ENCODE results near the gene SMC4.
A peak's percentile ranks its signal among the peaks of the same experiment; 100 is the strongest.

Gene SMC4

DNA sequence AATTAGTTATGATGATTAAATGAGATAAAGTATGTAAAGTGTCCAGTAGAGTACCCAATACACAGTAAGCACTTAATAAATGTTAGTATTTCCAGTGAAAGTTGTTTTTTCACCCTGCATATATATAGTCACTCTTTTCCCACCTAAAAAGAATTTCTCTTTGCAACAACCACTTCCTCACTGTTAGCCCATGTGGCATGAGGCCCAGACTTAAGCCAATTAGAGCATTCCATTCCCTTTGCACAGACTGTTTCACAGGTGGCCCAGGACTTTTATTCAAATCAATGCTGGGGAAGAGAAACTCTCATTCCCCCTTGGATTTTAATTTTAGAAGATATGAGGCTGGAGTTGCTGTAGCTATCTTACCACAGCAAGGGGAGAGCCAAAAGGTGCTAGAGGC is 4.2 kb upstream of the SMC4 start:
- DNase-seq (ENCODE audit: low spot score): no peak

DNA sequence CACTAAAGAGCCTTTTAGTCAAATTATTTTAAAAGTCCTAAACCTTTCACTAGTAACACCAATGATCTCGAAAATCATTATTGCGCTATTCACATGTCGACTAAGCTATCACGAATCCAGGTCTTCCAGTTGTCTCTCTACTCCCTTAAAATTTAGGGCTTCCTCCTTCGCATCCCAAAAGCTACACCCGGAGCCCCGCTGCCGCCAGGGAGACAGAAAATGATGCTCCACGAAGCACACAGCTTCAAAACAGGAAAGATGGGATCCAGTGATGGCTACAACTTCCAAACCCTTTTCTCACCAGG is 678 bp upstream of the SMC4 start:
- DNase-seq (ENCODE audit: low spot score): no peak

DNA sequence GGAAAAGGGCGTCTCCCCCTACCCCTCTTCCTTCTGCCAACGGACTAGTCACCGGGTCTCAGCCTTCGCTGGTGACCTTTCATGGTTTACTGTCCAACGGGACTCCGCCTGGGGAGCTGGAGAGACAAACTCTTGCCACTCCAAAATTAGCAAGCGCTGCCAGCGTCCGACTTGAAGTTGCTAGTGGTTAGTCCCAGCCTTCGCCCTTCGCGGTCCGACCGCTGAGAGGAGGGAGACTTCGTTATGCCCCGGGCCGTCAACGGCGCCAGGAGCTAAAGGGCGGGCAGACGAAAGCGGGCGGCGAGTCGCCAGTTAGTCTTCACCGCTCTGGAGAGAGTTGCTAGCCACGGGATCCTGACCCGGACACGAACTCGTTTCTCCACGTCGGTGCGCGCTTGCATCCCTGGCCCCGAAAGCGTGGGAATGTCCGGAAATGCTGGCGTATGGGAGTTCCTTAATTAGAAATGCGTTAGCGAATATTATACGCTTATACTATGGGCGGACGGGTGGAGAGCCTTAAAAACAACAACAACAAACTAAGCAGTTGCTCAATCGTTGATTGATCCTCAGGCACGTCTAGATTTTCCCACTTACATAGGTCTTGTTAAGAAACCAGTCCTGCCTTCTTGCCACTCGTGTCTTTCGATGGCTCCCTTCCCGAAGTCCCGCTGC is 716 bp downstream of the SMC4 start:
- peak; percentile 11 for DNase-seq (ENCODE audit: low spot score)

DNA sequence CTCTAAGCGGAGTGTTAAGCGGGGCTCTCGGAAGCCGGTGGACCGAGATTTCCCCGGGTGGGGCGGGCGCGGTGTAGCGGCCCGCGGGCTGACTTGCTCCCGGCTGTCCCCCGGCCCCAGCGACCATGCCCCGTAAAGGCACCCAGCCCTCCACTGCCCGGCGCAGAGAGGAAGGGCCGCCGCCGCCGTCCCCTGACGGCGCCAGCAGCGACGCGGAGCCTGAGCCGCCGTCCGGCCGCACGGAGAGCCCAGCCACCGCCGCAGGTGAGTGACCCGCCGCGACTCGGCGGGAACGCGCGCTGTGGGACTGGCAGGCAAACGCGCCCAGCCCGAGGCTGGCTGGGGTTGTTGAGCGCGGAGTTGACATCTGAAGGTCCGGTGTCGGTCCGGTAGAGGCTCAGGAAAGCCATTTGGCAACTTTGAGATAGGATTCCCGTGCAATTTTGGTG is 1.3 kb downstream of the SMC4 start:
- peak; percentile 36 for DNase-seq (ENCODE audit: low spot score)

DNA sequence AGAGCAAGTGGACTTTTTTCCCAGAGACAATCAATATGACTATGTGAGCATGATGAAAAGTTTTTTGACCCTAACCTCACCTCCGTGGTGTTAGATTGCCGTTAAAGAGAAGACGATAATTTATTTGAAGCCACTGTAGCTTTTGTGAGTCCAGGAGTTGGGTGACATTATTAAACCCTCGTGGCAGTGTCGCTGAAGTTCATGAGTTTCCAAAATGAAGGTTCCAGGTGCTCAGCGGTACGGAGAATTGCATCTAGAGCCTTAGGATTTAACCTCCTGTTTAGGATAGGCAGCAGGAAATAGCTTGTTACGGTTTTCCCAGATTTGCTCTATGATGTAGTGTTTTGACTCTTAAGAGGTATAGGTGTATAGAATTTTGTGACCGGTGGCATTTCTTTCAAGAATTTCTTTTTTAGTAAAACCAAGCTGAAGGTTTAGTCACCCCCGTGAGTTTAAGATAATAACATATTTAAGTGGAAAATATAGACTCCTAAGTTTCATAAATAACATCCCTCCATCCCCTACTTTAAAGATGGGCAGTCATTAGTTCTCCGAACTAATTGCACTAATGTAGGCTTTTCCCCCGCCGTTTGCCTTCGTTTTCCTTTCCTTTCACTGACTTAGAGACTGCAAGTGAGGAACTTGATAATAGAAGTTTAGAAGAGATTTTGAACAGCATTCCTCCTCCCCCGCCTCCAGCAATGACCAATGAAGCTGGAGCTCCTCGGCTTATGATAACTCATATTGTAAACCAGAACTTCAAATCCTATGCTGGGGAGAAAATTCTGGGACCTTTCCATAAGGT is 2.0 kb downstream of the SMC4 start:
- peak; percentile 25 for DNase-seq (ENCODE audit: low spot score)

DNA sequence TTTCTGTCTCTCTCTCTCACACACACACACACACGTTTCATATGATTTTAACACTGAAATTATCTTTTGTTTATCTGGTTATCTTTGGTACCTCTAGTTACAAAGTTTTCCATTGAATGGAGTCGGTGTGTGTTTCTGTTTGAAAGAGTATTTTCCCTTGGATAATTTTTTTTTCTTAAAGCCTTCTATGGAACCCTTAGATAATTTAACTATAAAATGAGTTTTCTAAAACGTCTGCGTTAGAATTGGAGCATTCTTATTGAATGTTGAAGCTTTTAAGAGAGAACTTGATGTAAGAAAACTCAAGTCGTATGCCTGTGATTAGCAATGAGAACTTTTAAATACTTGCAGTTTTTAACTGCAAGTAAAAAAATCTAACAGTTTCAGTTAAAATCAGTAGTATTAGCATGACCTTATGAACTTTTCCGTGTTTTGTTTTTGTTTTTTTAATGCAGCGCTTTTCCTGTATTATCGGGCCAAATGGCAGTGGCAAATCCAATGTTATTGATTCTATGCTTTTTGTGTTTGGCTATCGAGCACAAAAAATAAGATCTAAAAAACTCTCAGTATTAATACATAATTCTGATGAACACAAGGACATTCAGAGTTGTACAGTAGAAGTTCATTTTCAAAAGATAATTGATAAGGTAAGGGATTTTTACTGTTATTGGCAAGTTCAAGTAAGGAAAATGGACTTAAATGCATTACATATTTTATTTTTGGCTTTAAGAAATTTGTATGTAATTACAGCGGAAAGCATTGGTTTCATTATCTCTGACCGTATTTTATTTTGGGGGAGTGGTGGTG is 3.0 kb downstream of the SMC4 start:
- no peak for DNase-seq (ENCODE audit: low spot score)

DNA sequence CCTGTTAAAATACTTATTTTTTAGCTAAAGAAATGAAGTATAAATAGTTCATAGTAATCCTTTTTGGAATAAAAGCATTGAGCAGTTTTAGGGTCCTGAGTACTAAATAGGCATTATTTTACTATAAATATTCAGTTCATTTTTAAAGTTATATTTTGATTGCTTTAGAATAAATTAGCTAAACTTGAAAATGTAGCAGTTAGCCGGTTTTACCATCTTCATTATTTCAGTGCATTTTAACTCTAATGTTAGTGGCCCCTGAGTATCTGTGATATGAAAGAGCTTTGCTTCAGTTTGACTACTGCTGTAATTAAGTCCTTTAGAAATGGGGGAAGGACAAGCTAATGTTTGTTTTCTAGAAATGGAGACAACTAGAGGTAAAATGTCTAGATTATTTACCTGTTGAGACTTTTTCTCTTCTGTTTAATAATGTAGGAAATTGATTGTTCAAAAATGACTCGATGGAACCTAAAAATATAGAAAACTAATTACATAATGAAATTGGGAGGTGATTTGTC is 3.6 kb downstream of the SMC4 start:
- DNase-seq (ENCODE audit: low spot score): no peak

DNA sequence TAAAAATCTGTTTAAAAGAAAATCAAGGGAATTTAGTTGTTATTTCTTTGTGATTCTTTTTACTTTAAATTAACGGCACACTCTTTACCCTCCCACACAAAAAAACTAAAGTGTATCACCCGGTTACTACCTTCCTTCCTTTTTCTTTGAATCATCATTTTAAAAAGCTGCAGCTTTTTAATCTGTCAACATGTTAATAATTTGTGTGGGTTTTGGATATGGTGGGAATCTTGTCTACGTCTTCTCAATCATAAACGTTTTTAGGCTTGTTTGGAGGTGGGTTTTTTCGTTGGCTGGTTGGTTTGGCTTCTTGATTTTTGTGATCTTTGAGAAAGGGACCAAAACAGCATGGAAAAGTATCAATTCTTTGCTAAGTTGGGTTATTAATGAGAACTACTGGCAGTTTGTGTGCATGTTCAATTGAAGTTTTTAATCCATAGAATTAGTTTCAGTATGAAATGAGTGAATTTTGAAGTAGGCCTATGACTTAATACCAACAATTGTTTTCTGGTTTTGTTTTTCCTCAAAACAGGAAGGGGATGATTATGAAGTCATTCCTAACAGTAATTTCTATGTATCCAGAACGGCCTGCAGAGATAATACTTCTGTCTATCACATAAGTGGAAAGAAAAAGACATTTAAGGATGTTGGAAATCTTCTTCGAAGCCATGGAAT is 4.5 kb downstream of the SMC4 start:
- no peak for DNase-seq (ENCODE audit: low spot score)

DNA sequence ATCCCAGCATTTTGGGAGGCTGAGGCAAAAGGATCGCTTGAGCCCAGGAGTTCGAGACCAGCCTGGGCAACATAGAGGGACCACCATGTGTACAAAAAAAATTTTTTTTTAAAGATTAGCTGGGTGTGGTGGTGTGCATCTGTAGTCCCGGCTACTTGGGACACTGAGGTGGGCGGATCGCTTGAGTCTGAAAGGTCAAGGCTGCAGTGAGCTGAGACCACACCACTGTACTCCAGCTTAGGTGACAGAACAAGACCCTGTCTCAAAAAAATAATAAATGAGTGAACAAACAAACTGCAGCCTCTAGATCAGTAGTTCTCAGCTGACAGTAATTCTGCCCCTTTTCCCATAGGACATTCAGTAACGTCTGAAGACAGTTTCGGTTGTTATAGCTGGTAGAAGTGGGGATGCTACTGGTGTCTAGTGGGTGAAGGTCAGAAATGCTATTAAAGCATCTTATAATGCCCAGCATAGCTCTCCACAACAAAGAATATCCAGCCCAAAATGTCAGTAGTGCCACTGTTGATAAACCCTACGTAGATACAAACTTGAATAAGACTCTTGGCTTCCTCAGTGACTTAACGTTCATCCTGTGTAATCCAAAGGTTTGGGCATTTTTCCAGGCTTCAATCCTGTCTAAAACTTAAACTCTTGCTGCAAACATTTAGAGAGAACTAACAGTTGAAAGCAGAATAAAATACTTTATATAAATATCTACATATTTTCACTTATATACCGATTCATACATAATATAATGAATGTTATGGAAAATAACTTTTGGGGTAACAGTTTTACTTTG is 10.6 kb downstream of the SMC4 start:
- DNase-seq (ENCODE audit: low spot score): no peak

DNA sequence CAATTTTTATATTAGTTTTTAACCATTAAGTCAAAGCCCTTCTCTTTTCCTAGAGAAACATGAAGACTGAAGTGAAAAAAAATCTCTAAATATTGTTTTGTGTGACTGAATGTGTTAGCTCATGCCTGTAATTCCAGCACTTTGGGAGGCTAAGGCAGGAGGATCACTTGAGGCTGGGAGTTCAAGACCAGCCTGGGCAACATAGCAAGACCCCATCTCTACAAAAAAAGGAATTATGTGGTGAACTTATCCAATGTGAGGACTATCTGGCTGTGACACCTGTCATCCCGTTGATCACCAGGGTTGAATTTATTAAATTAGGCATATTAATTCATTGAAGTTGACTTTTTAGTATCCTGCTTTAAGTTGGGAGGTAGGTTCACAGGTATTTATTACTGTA is 13.0 kb downstream of the SMC4 start:
- no peak for DNase-seq (ENCODE audit: low spot score)

DNA sequence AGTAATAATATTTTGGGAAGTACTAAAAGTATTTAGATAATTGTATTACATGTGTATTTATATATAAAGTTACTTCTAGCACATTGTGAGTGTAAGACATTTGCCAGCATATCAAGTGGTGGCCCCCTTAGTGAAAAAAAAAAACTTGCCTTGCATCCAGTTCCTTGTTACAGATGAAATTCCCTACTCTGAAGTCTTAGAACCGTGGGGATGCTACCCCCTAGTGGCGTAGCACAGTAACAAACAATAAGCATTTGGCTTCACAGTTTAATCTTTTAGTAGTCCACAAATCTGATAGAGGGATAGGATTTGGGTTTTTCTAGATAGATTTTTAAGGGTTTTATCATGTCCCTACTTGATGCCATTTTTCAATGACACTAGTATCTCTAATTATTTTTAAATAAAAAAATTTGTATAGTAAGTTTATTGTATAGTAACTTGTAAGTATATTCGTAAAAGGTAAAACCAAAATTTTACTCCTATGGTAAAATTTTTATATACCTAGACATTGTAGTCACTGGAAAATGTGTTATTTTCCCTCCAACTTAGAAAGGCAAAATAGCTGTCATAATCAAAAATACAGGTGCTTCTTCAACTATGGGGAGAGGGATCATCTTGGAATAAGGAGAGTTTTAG is 14.3 kb downstream of the SMC4 start:
- peak; percentile 84 for DNase-seq (ENCODE audit: low spot score)

DNA sequence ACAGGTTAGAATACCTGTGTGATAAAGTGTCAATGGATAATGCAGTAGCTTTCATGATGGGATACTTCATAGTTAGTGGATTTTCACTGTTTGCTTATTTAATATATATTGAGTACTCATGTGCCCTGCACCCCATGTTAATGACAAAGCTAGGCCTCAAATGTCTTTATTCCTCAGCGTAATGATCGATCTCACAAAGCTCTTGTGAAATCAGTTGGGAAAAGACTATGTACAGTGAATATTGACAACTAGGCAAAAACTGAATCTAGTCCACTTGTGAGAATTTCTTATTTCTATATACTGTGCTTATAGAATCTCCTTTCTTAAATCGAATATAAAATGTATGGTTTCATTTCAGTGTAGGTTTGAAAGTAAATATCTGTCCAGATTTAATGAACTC is 17.9 kb downstream of the SMC4 start:
- DNase-seq (ENCODE audit: low spot score): no peak

DNA sequence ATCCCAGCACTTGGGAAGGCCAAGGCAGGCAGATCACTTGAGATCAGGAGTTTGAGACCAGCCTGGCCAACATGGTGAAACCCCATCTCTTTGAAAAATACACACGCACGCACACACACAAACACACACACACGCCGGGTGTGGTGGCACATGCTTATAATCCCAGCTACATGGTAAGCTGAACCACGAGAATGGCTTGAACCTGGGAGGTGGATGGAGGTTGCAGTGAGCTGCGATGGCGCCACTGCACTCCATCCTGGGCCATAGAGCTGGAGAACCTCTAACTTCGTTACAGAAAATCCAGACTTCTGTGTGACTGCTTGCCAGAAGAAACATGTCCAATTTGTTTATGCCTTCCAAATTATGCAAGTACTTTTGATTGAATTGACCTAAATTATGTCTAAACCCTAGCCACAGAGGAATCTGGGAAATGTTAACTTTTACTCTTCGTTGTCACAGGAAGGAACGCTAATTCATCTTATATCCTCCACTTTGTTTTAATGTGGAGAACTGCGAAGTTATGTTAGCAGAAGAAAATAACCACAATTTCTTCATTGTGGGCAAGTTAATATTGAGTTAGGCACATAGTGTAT is 28.5 kb downstream of the SMC4 start:
- DNase-seq (ENCODE audit: low spot score): no peak

DNA sequence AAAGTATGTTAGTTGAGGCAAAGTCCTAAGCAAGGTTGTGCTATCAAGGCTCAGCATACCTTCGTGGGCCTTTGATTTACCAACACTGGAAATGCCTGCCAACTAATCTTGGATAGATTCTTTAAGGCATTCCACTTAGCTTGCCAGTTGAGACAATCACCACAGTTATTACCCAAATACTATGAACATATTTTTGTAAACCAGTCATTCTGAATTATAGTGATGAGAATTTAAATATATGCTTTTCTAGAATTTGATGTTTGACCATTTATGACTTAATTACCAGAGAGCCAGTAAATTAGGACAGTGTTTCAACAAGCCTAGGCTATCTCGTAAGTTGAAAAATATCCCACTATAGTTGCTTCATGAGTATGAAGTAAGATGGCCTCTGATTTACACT is 34.6 kb downstream of the SMC4 start:
- no peak for DNase-seq (ENCODE audit: low spot score)

DNA sequence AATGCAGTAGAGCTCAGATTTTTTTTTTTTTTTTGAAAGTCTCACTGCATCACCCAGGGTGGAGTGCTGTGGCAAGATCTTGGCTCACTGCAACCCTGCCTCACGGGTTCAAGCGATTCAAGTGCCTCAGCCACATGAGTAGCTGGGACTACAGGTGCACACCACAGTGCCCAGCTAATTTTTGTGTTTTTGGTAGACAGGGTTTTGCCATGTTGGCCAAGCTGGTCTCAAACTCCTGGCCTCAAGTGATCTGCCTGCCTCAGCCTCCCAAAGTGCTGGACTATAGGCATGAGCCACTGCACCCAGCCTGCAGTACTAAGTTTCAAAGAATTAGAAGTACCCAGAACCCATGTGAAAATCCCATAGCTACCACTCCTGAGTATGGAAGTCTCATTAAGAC is 35.6 kb downstream of the SMC4 start:
- no peak for DNase-seq (ENCODE audit: low spot score)

DNA sequence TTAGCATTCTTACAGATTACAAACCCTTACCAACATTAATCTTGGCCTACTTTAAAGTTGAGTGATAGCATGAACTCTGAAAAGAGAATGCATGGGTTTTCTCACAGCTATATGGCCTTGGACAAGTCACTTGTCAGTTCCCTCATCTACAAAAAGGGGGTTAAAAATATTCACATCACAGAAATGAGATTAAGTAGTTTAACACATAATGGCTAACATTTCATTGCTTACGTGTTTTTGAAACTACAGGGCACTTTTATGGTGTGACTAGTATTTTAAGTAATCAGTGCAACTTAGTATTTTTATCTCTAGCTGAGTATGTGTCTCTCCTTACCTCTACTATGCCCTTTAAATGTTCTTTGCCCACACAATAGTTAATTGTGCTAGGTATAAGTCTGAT is 36.3 kb downstream of the SMC4 start:
- DNase-seq (ENCODE audit: low spot score): no peak

DNA sequence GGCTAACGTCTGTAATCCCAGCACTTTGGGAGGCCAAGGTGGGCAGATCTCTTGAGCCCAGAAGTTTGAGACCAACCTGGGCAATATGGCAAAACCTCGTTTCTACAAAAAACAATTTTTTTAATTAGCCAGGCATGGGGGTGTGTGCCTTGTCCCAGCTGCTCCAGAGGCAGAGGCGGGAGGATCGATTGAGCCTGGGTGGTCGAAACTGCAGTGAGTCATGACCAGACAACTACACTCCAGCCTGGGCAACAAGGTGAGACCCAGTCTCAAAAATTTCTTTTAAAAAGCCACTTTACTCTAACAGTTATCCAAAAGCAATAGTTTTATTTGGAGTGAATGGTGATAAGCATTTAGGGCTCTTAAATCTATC is 37.6 kb downstream of the SMC4 start:
- no peak for DNase-seq (ENCODE audit: low spot score)

DNA sequence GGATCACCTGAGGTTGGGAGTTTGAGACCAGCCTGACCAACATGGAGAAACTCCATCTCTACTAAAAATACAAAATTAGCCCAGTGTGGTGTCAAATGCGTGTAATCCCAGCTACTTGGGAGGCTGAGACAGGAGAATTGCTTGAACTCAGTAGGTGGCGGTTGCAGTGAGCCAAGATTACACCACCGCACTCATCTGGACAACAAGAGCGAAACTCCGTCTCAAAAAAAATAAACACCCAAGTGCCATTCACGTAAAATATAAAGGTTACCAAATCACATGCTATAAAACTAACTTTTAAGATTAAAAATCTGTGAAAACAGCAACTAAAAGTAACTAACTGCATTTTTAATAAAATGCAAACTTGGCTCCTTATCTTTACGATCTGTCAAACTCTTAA is 41.2 kb downstream of the SMC4 start:
- DNase-seq (ENCODE audit: low spot score): no peak

DNA sequence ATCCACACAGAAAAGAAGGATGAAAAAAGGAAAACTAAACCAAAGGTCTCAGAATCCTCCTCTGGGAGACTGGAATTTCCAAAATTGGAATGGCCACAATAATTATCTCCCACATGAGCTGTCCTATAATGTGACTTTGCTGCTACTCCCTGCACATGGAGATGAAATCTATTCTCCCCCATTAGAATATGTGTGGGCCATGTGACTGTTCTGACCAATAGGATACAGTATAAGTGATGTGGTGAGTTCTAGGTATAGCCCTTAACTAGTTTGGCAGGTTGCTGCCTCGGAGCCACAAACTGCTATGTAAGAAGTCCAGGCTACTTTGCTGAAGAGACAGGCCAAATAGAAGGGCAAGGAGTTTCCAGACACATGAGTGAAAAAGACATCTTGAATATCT is 45.0 kb downstream of the SMC4 start:
- no peak for DNase-seq (ENCODE audit: low spot score)

DNA sequence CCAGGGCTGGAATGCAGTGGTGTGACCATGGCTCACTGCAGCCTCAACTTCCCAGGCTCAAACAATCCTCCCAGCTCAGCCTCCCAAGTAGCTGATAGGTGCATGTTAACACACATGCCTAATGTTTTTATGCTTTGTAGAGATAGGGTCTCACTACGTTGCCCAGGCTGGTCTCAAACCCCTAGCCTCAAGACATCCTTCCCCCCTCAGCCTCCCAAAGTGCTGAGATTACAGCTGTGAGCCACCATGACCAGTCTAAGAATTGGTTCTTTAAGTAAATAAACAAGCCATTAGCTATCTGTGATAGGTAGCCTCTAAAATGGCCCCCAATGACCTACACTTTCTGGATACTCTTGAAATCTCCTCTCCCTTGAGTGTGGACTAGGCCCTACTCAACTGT is 46.4 kb downstream of the SMC4 start:
- DNase-seq (ENCODE audit: low spot score): no peak
